AG04450 (cell line): ENCODE measurements around the gene ROBO1. TPM values are rescaled to one million over a fixed set of nuclear protein-coding genes. Genes with fewer than 3 reads are reported as not detected.
"Not testable (repeated sequence)": the region's sequence is repeated elsewhere in the genome, so short reads cannot be mapped to it uniquely, and the experiment has no call there.

Experiments used
- CTCF ChIA-PET: fragments of 300-600, 350-600 bp; formaldehyde crosslinking; extraction: SDS; loops from one replicate; lab custom pipeline; 2022; ENCODE audit warnings: antibody characterized with exemption, inconsistent platforms; lab: Charles Lee
- POLR2A ChIA-PET: fragments of 350-600 bp; formaldehyde crosslinking; extraction: SDS; loops from one replicate; lab custom pipeline; 2021; ENCODE audit warnings: antibody characterized with exemption, inconsistent platforms; lab: Yijun Ruan, JAX
- DNase-seq: peaks from one replicate; pipeline ENCODE4 v3.0.0-alpha.2; 2011; ENCODE audit warnings: low read depth, low spot score
- H3K27ac ChIP-seq: one replicate; pipeline ENCODE4 v1.5.1; 2012; ENCODE audit warnings: low read depth, low read length, control low read depth
- H3K27me3 ChIP-seq: one replicate; pipeline ENCODE4 v1.6.0; 2012; ENCODE audit warnings: low read length; ENCODE audit not compliant: control insufficient read depth, insufficient read depth
- H3K4me3 ChIP-seq: 2 replicates; pipeline ENCODE4 v1.5.1; 2011; ENCODE audit warnings: mild to moderate bottlenecking, low read depth, low read length, control low read depth
- H3K9me3 ChIP-seq: 2 replicates; pipeline ENCODE4 v1.5.1; 2012; ENCODE audit warnings: low read length; ENCODE audit not compliant: control insufficient read depth, insufficient read depth
- CTCF ChIP-seq: IDR thresholded peaks from 2 replicates; pipeline ENCODE4 v1.5.1; 2011; ENCODE audit warnings: low read depth, low read length, control low read depth, inconsistent platforms
- polyA plus RNA-seq: library from polyadenylated mRNA; depleted of rRNA; stranded (reverse); fragments of >200 nt; gene quantifications from 2 replicates; pipeline ENCODE4 v1.2.3, GENCODE V29; 2011

ROBO1 gene
- polyA plus RNA-seq, 1 experiment, result 66.0 TPM

- H3K27ac ChIP-seq, result no peak overlapping the region
- POLR2A ChIA-PET, result no interaction called here
- DNase-seq, result no peak
Measured at GRCh38 chr3:79326642-79327041, 441.2 kb downstream of the ROBO1 start.

GRCh38 chr3:79325833-79326383, 441.9 kb downstream of the ROBO1 start:
- CTCF ChIA-PET, result interaction anchor here (0.6 to 2.0 kb wide), 2 partner anchors 194 to 240 kb away, joined by 3 to 6 read pairs; no protein-coding TSS in a partner anchor
- DNase-seq, POLR2A ChIA-PET, H3K27ac ChIP-seq, H3K9me3 ChIP-seq, H3K27me3 ChIP-seq, H3K4me3 ChIP-seq: not testable (repeated sequence)

More at GRCh38 chr3:79326642-79327041, 441.2 kb downstream of the ROBO1 start:
- H3K4me3 ChIP-seq, result no peak overlapping the region
- TF ChIP-seq CTCF, result no peak
- no peaks in the 10 kb centered on the region for H3K9me3 ChIP-seq
- CTCF ChIA-PET, result interaction anchor here (0.6 to 2.0 kb wide), 3 partner anchors 13 to 240 kb away, joined by 3 to 6 read pairs (median 3); no protein-coding TSS in a partner anchor
- no peaks in the 10 kb centered on the region for H3K27me3 ChIP-seq

GRCh38 chr3:79317551-79318518, 450.0 kb downstream of the ROBO1 start:
- CTCF ChIA-PET, result no interaction called here
- no peak for DNase-seq

GRCh38 chr3:79314962-79315361, 452.8 kb downstream of the ROBO1 start:
- ChIA-PET POLR2A (no interaction called here), CTCF (no interaction called here)
- no peaks in the 10 kb centered on the region for H3K9me3 ChIP-seq
- H3K27me3 ChIP-seq, result no peaks in the 10 kb centered on the region
- TF ChIP-seq CTCF, result no peak
- H3K27ac ChIP-seq, result no peak overlapping the region
- no peak overlapping the region for H3K4me3 ChIP-seq
- DNase-seq, result no peak

More at GRCh38 chr3:79317551-79318518, 450.0 kb downstream of the ROBO1 start:
- no peak for TF ChIP-seq CTCF
- Histone ChIP-seq H3K27ac (no peak overlapping the region), H3K9me3 (no peaks in the 10 kb centered on the region), H3K27me3 (no peaks in the 10 kb centered on the region), H3K4me3 (no peak overlapping the region)
- POLR2A ChIA-PET, result no interaction called here

GRCh38 chr3:79314544-79314943, 453.3 kb downstream of the ROBO1 start:
- no peak overlapping the region for H3K27ac ChIP-seq
- H3K4me3 ChIP-seq, result no peak overlapping the region
- no peak for TF ChIP-seq CTCF
- no peak for DNase-seq
- CTCF ChIA-PET, result no interaction called here
- H3K27me3 ChIP-seq, result no peaks in the 10 kb centered on the region
- POLR2A ChIA-PET, result no interaction called here
- H3K9me3 ChIP-seq, result no peaks in the 10 kb centered on the region
